Kidney (tissue), 14 donors: ENCODE data around the gene ZNF883. TPM values are rescaled to one million over a fixed set of nuclear protein-coding genes. Genes with fewer than 3 reads are reported as not detected.
A peak's percentile ranks its signal among the peaks of the same experiment; 100 is the strongest.

Experiments
- DNase-seq, 5 donors: peaks; one replicate each; pipeline ENCODE4 v3.0.0-alpha.2; 2013 to 2020
- FAIRE-seq: peaks from 2 replicates; lab custom pipeline; 2012; peaks lifted over from hg19 to GRCh38; lab: Jason Lieb, UNC
- H3K27ac ChIP-seq, 2 donors: one replicate each; pipeline ENCODE4 v1.7.0; 2013; ENCODE audit warnings: low read depth in 2 of 2, low read length in 2 of 2, inconsistent platforms in 1 of 2
- H3K27me3 ChIP-seq: one replicate; pipeline ENCODE4 v1.7.1; 2013; ENCODE audit warnings: low read length, inconsistent platforms; ENCODE audit not compliant: control insufficient read depth, insufficient read depth
- H3K36me3 ChIP-seq, 3 donors: one replicate each; pipeline versions ENCODE4 v1.7.0 to v1.7.1; 2013; ENCODE audit warnings: low read length in 3 of 3, control low read depth in 1 of 3, inconsistent platforms in 1 of 3; ENCODE audit not compliant: insufficient read depth in 3 of 3, control insufficient read depth in 2 of 3
- H3K4me1 ChIP-seq, 3 donors: one replicate each; pipeline versions ENCODE4 v1.7.0 to v1.7.1; 2013; ENCODE audit warnings: low read length in 3 of 3, inconsistent platforms in 1 of 3, low read depth in 1 of 3; ENCODE audit not compliant: control insufficient read depth in 2 of 3, insufficient read depth in 2 of 3
- H3K4me3 ChIP-seq, 3 donors: one replicate each; pipeline versions ENCODE4 v1.7.0 to v1.8.1; 2013; ENCODE audit warnings: low read length in 3 of 3, control low read depth in 1 of 3, inconsistent platforms in 1 of 3
- H3K9ac ChIP-seq, 3 donors: one replicate each; pipeline versions ENCODE4 v1.7.0 to v1.7.1; 2013; ENCODE audit warnings: low read length in 3 of 3, control low read depth in 1 of 3, inconsistent platforms in 1 of 3
- H3K9me3 ChIP-seq, 3 donors: one replicate each; pipeline versions ENCODE4 v1.7.0 to v1.7.1; 2013; ENCODE audit warnings: low read length in 3 of 3, control low read depth in 1 of 3, inconsistent platforms in 1 of 3; ENCODE audit not compliant: control insufficient read depth in 2 of 3, insufficient read depth in 1 of 3
- CTCF ChIP-seq: IDR thresholded peaks from 3 replicates; pipeline ENCODE4 v1.5.1; 2012; ENCODE audit warnings: mild to moderate bottlenecking, moderate library complexity, borderline replicate concordance; ENCODE audit not compliant: insufficient read depth; ENCODE audit errors: extremely low read depth
- intact Hi-C: fragments of 100-400 bp; cut with DNase I; formaldehyde crosslinking; loops from one replicate; pipeline ENCODE4 v1.11.1; 2022
- polyA plus RNA-seq: library from polyadenylated mRNA; stranded (reverse); fragments of 350-450 nt; fragmentation: Illumina TruSeq; extraction: RNeasy Lipid Tissue Mini Kit (QIAGEN cat#74804); gene quantifications from one replicate; pipeline ENCODE4 v1.2.3, GENCODE V29; 2014; ENCODE audit warnings: low read depth, low replicate concordance; ENCODE audit not compliant: insufficient read depth
- total RNA-seq: library from RNA; stranded (reverse); fragmentation: NEBNext Ultra II Directional; extraction: Animal tissue kit (Norgen Biotek cat#: 25700); gene quantifications from one replicate; pipeline ENCODE4 v1.2.1, GENCODE V29; 2021
- donor health status: control.
- donor health status: control.
- donor health status: control.
- donor health status: control.
- donor health status: control.
- donor health status: DM: yes; HTN: yes; CAD: no.
- donor health status: Normal renal cell carcinoma (clear cell type).

The ZNF883 gene
- total and polyA plus RNA-seq, 2 donors from 2014 or later = 2.9 to 3.0 TPM

- Histone ChIP-seq H3K27me3 (no peaks in the 10 kb centered on the region), H3K27ac (no peak overlapping the region), H3K9ac (no peak overlapping the region), H3K9me3 (no peaks in the 10 kb centered on the region), H3K36me3 (no peaks in the 10 kb centered on the region), H3K4me3 (no peak overlapping the region), H3K4me1 (no peaks in the 10 kb centered on the region)
- intact Hi-C loops = loop anchor here (10.0 kb wide), 2 partner anchors 161 to 191 kb away; no protein-coding TSS in a partner anchor
- DNase-seq (no peak), FAIRE-seq (no peak)
- TF ChIP-seq CTCF = no peak
Observed at GRCh38 chr9:112933696-112934095, 78.3 kb downstream of the ZNF883 start.

GRCh38 chr9:112925058-112925641, 86.8 kb downstream of the ZNF883 start:
- no peaks in the 10 kb centered on the region for H3K9me3 ChIP-seq
- H3K4me1 ChIP-seq = no peaks in the 10 kb centered on the region
- no peaks in the 10 kb centered on the region for H3K27me3 ChIP-seq
- no peak overlapping the region for H3K9ac ChIP-seq
- no peak for FAIRE-seq
- H3K27ac ChIP-seq = no peak overlapping the region
- no peak overlapping the region for H3K4me3 ChIP-seq
- intact Hi-C loops = no loop called here
- peak in 2 of 5 donors; percentile 13 to 43 for DNase-seq
- peak; percentile 28 for TF ChIP-seq CTCF
- H3K36me3 ChIP-seq = no peaks in the 10 kb centered on the region

- DNase-seq (peak in 2 of 5 donors; percentile 22 to 53), FAIRE-seq (no peak)
- no peaks in the 10 kb centered on the region for H3K36me3 ChIP-seq
- no peak overlapping the region for H3K4me3 ChIP-seq
- H3K9me3 ChIP-seq = no peaks in the 10 kb centered on the region
- no peak overlapping the region for H3K9ac ChIP-seq
- H3K27me3 ChIP-seq = no peaks in the 10 kb centered on the region
- no peaks in the 10 kb centered on the region for H3K4me1 ChIP-seq
- intact Hi-C loops = no loop called here
- peak; percentile 38 for TF ChIP-seq CTCF
- no peak overlapping the region for H3K27ac ChIP-seq
Observed at GRCh38 chr9:112921549-112921948, 90.4 kb downstream of the ZNF883 start.

- Histone ChIP-seq H3K4me3 (no peak overlapping the region), H3K9me3 (no peaks in the 10 kb centered on the region), H3K9ac (no peak overlapping the region), H3K27ac (no peak overlapping the region), H3K27me3 (no peaks in the 10 kb centered on the region), H3K4me1 (no peaks in the 10 kb centered on the region), H3K36me3 (no peaks in the 10 kb centered on the region)
- DNase-seq = no peak
- TF ChIP-seq CTCF = no peak
- FAIRE-seq = no peak
- intact Hi-C loops = no loop called here
Observed at GRCh38 chr9:112917987-112918362, 94.0 kb downstream of the ZNF883 start.
